Prostate gland (tissue), 2 donors: ENCODE measurements around the gene GRN. TPM values are rescaled to one million over a fixed set of nuclear protein-coding genes. Genes with fewer than 3 reads are reported as not detected.
A peak's percentile ranks its signal among the peaks of the same experiment; 100 is the strongest.

Source experiments
- DNase-seq: peaks from one replicate; pipeline ENCODE4 v3.0.0-alpha.2; 2019; ENCODE audit warnings: low spot score
- H3K27ac ChIP-seq, 2 donors: fragments of 200-600 bp; sonication (generic); 2 replicates each; pipeline ENCODE4 v1.5.1; 2017 to 2019
- H3K27me3 ChIP-seq: fragments of 200-600 bp; sonication (generic); replicated peaks from 2 replicates; pipeline ENCODE4 v1.5.1; 2019; ENCODE audit not compliant: insufficient read depth
- H3K36me3 ChIP-seq, 2 donors: fragments of 200-600 bp; sonication (generic); 1 replicate in 1 of 2; 2 replicates in 1 of 2; pipeline versions ENCODE4 v1.5.1 to v1.8.1; 2017 to 2019
- H3K4me1 ChIP-seq: fragments of 200-600 bp; sonication (generic); replicated peaks from 2 replicates; pipeline ENCODE4 v1.5.1; 2019
- H3K4me3 ChIP-seq, 2 donors: fragments of 200-600 bp; sonication (generic); 2 replicates each; pipeline ENCODE4 v1.5.1; 2017 to 2019
- H3K9me3 ChIP-seq: fragments of 200-600 bp; sonication (generic); 2 replicates; pipeline ENCODE4 v1.5.1; 2017
- CTCF ChIP-seq, 4 experiments: fragments of 200-600 bp in 2 of 4; fragments of 450-650 bp in 2 of 4; sonication (generic) in 2 of 4; IDR thresholded peaks; 1 replicate in 3 of 4; 2 replicates in 1 of 4; pipeline ENCODE4 v1.5.1; 2016 to 2019; ENCODE audit warnings: antibody characterized with exemption in 4 of 4, mild to moderate bottlenecking in 2 of 4, moderate library complexity in 2 of 4
- POLR2A ChIP-seq: fragments of 450-650 bp; IDR thresholded peaks from one replicate; pipeline ENCODE4 v1.6.1; 2016; ENCODE audit warnings: antibody characterized with exemption, mild to moderate bottlenecking
- POLR2AphosphoS5 ChIP-seq: sonication (generic); formaldehyde crosslinking; IDR thresholded peaks from one replicate; pipeline ENCODE4 v1.6.1; 2017; ENCODE audit warnings: antibody characterized with exemption
- WGBS: methylation state at CpG from one replicate; pipeline ENCODE4 v1.1.5; 2018; 5-methylcytosine and 5-hydroxymethylcytosine counted together
- intact Hi-C: fragments of 100-400 bp; cut with DNase I; formaldehyde crosslinking; loops from one replicate; pipeline ENCODE4 v1.14.2; 2022
- total RNA-seq, 2 donors: library from RNA; depleted of rRNA; stranded (reverse); fragments of >200 nt; gene quantifications; one replicate each; pipeline ENCODE4 v1.1.0, GENCODE V29; 2016

The GRN gene
- total RNA-seq, 2 donors from 2014 or later = 319 to 404 TPM

GRCh38 chr17:44314869-44315661 lies 30.0 kb upstream of the GRN start:
- Histone ChIP-seq H3K4me1 (no peaks in the 10 kb centered on the region), H3K27me3 (no peaks in the 10 kb centered on the region), H3K9me3 (no peaks in the 10 kb centered on the region), H3K36me3 (peaks cover 0 to 7% of the 10 kb centered on the region in 2 donors), H3K27ac (no peak overlapping the region), H3K4me3 (peak overlapping the region; percentile 18 to 27)
- DNase-seq = no peak
- intact Hi-C loops = no loop called here
- TF ChIP-seq POLR2AphosphoS5 = no peak
- no peak for TF ChIP-seq CTCF (IDR thresholded peaks at IDR 0.05)
- WGBS = 1% methylated on average over 76 of the region's 81 CpGs

- H3K9me3 ChIP-seq = no peaks in the 10 kb centered on the region
- no peak overlapping the region for H3K27ac ChIP-seq
- TF ChIP-seq POLR2A (no peak), CTCF (IDR thresholded peaks at IDR 0.05) (no peak), POLR2AphosphoS5 (no peak)
- WGBS = 7% methylated on average over 38 of the region's 38 CpGs
- intact Hi-C loops = no loop called here
- no peaks in the 10 kb centered on the region for H3K27me3 ChIP-seq
- H3K4me3 ChIP-seq = no peak overlapping the region
- no peak for DNase-seq
- peaks cover 6 to 17% of the 10 kb centered on the region in 2 donors for H3K36me3 ChIP-seq
- H3K4me1 ChIP-seq = no peaks in the 10 kb centered on the region
Observed at GRCh38 chr17:44315760-44316731, 29.1 kb upstream of the GRN start.

DNA sequence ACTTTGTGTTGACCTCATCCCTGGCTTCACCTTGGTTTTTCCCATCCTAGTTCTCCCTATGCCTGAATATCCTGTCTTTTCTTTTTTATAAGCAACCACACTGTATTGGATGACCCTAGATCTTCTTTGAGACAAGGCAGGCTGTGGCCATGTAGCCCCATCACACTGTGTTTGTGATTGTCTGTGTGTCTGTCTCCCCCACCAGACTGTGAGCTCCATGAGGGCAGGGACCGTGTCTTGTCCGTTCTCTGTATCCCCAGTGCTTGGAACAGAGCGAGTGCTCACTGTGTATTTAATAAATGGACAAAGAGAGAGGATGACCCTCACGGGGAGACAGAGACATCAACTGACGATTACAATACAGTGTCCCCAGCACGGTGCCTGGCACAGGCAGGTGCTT lies 27.6 kb upstream of the GRN start:
- intact Hi-C loops = no loop called here
- Histone ChIP-seq H3K9me3 (no peaks in the 10 kb centered on the region), H3K4me3 (no peak overlapping the region), H3K4me1 (no peaks in the 10 kb centered on the region), H3K27me3 (no peaks in the 10 kb centered on the region), H3K36me3 (peaks cover 8 to 21% of the 10 kb centered on the region in 2 donors), H3K27ac (no peak overlapping the region)
- TF ChIP-seq POLR2A = no peak
- no peak for TF ChIP-seq POLR2AphosphoS5
- no peak for TF ChIP-seq CTCF (IDR thresholded peaks at IDR 0.05)
- DNase-seq = no peak
- WGBS = 95% methylated on average over 6 of the region's 6 CpGs

DNA sequence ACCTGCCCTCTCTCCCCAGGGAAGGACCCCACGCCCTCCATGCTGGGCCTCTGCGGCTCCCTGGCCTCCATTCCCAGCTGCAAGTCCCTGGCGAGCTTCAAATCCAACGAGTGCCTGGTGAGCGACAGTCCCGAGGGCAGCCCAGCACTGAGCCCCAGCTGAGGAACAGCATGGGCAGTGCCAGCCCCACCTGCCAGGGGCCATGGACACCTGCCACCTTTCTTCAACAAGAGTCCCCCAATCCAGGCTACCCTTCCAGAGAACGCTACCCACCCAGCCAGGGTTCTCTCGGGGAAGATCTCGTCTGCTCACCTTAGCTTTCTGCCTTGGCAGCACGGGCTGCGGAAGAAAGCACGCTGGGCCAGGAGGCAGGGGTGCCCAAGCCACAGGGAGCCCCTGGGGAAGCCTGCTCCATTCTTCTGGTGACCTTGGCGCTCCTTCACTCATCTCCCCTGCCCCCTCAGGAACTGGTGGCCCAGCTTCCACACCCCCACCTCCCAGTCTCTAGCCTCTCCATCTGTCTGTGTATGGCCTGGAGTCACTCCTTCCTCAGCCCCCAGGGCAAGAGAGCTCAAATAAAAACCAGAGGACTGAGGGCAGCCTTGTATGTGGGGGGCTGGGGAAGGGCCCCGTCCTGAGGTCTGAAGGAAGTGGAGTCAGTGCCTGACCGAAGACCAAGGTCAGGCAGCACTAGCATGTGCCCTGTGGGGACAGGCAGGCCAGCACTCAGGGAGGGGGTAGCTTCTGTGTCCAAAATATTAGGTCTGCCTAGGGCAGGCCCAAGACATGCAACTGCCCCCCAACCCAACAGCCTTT lies 26.8 kb upstream of the GRN start:
- 80% methylated on average over 15 of the region's 15 CpGs for WGBS
- intact Hi-C loops = no loop called here
- no peaks in the 10 kb centered on the region for H3K9me3 ChIP-seq
- DNase-seq = no peak
- H3K27me3 ChIP-seq = no peaks in the 10 kb centered on the region
- TF ChIP-seq POLR2AphosphoS5 = no peak
- no peak for TF ChIP-seq POLR2A
- no peak for TF ChIP-seq CTCF (IDR thresholded peaks at IDR 0.05)
- no peak overlapping the region for H3K27ac ChIP-seq
- H3K4me1 ChIP-seq = no peaks in the 10 kb centered on the region
- peaks cover 8 to 21% of the 10 kb centered on the region in 2 donors for H3K36me3 ChIP-seq
- H3K4me3 ChIP-seq = no peak overlapping the region
